ENCODE data around the gene MAGEA2. TPM values are rescaled to one million over a fixed set of nuclear protein-coding genes. Genes with fewer than 3 reads are reported as not detected.
"Not testable (repeated sequence)": the region's sequence is repeated elsewhere in the genome, so short reads cannot be mapped to it uniquely, and the experiment has no call there.

Gene MAGEA2
- total RNA-seq, 1 experiment from 2014 or later: not detected

GRCh38 chrX:152725409-152725808 lies 28.2 kb downstream of the MAGEA2 start:
- no peaks in the 10 kb centered on the region for H3K36me3 ChIP-seq
- H3K27me3 ChIP-seq: no peaks in the 10 kb centered on the region
- no peaks in the 10 kb centered on the region for H3K9me3 ChIP-seq
- no peak for DNase-seq
- H3K4me3 ChIP-seq: no peak overlapping the region

- not testable (repeated sequence) for H3K9me3 ChIP-seq, H3K4me3 ChIP-seq, DNase-seq, H3K36me3 ChIP-seq, H3K27me3 ChIP-seq
Measured at GRCh38 chrX:152713815-152714787, 39.5 kb downstream of the MAGEA2 start, which contains the start of gene MAGEA2B. Gene MAGEA2B, plus strand, starts transcription at chrX:152714628. Its CDS starts 2,479 bp downstream, at chrX:152717107.

GRCh38 chrX:152713195-152713594 lies 40.4 kb downstream of the MAGEA2 start:
- not testable (repeated sequence) for DNase-seq, H3K9me3 ChIP-seq, H3K4me3 ChIP-seq, H3K36me3 ChIP-seq, H3K27me3 ChIP-seq

DNA sequence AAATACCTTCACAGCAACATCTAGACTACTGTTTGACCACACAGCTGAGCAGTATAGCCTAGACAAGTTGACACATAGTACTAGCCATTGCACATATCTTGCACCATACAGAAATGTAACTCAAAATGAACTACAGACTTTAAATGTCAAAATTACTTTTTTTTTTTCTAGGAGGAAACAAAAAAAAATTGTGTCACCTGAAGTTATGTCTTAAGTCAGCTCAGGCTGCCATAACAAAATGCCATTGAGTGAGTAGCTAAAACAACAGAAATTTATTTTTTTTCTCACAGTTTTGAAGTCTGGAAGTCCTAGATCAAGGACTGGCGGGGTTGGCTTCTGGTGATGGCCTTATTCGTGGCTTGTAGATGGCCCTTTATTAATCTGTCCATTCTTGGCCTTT lies 44.5 kb downstream of the MAGEA2 start, which contains the start of gene CSAG2:
CSAG2 (minus strand) TSS at position 101 of the 400 bp plus-strand sequence. CDS start 161 bp downstream, outside the sequence.
- H3K4me3 ChIP-seq, H3K27me3 ChIP-seq, DNase-seq, H3K9me3 ChIP-seq, H3K36me3 ChIP-seq: not testable (repeated sequence)

DNA sequence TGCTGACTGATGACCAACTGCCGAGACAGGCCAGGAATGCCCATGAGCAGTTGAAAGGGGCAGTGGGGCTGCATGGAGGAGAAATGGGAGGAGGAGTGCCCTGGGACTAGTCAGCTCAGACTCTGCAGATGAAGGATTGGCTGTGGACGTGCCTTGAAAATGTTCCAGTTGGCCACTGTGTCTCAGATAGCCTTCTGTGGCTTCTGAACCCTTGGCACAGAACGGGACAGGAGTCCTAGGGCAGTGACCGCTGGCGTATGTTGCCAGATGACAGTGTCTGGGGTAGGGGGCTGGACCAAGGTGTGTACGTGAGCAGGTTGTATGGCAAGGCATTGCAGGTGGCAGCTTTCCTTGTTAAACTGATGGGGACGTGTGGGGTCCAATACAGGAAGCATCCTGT lies 47.1 kb downstream of the MAGEA2 start:
- not testable (repeated sequence) for H3K27me3 ChIP-seq, DNase-seq, H3K4me3 ChIP-seq, H3K36me3 ChIP-seq, H3K9me3 ChIP-seq

DNA sequence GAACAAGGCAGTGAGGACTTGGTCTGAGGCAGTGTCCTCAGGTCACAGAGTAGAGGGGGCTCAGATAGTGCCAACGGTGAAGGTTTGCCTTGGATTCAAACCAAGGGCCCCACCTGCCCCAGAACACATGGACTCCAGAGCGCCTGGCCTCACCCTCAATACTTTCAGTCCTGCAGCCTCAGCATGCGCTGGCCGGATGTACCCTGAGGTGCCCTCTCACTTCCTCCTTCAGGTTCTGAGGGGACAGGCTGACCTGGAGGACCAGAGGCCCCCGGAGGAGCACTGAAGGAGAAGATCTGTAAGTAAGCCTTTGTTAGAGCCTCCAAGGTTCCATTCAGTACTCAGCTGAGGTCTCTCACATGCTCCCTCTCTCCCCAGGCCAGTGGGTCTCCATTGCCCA lies 53.3 kb downstream of the MAGEA2 start:
- not testable (repeated sequence) for H3K4me3 ChIP-seq, H3K27me3 ChIP-seq, DNase-seq, H3K36me3 ChIP-seq, H3K9me3 ChIP-seq

Other genes starting within 250 kb of the MAGEA2 start
- 1.2 and 2.5 TPM in 2 replicates for gene GABRQ, start 115.9 kb downstream of the MAGEA2 start, total RNA-seq (2014; rRNA removed; shearing (Covaris generic); ENCODE audit: low replicate concordance)
- gene MAGEA3, start 55.0 kb downstream of the MAGEA2 start, total RNA-seq (2014; rRNA removed; shearing (Covaris generic); ENCODE audit: low replicate concordance): not detected in 2 replicates
- not detected in 2 replicates for gene CSAG2, start 44.6 kb downstream of the MAGEA2 start, total RNA-seq (2014; rRNA removed; shearing (Covaris generic); ENCODE audit: low replicate concordance)
- not detected in 2 replicates for gene MAGEA2B, start 39.2 kb downstream of the MAGEA2 start, total RNA-seq (2014; rRNA removed; shearing (Covaris generic); ENCODE audit: low replicate concordance)
- gene CSAG1, start 20.1 kb downstream of the MAGEA2 start, total RNA-seq (2014; rRNA removed; shearing (Covaris generic); ENCODE audit: low replicate concordance): not detected in 2 replicates
- not detected in 2 replicates for gene MAGEA12, start 20.1 kb downstream of the MAGEA2 start, total RNA-seq (2014; rRNA removed; shearing (Covaris generic); ENCODE audit: low replicate concordance)
- gene CSAG3, start 5.4 kb upstream of the MAGEA2 start, total RNA-seq (2014; rRNA removed; shearing (Covaris generic); ENCODE audit: low replicate concordance): not detected in 2 replicates
- not detected in 2 replicates for gene MAGEA6, start 15.8 kb upstream of the MAGEA2 start, total RNA-seq (2014; rRNA removed; shearing (Covaris generic); ENCODE audit: low replicate concordance)
- 45.3 and 73.4 TPM in 2 replicates for gene CETN2, start 76.9 kb upstream of the MAGEA2 start, total RNA-seq (2014; rRNA removed; shearing (Covaris generic); ENCODE audit: low replicate concordance)
- 32.3 and 40.9 TPM in 2 replicates for gene NSDHL, start 77.2 kb upstream of the MAGEA2 start, total RNA-seq (2014; rRNA removed; shearing (Covaris generic); ENCODE audit: low replicate concordance)
- gene ZNF185, start 144.2 kb upstream of the MAGEA2 start, total RNA-seq (2014; rRNA removed; shearing (Covaris generic); ENCODE audit: low replicate concordance): 0.63 and 2.4 TPM in 2 replicates
- gene PNMA5, start 240.3 kb upstream of the MAGEA2 start, total RNA-seq (2014; rRNA removed; shearing (Covaris generic); ENCODE audit: low replicate concordance): not detected in 2 replicates

Measured in MG63 (cell line).